Measurements from ENCODE around the gene COL26A1.

Gene COL26A1

DNA sequence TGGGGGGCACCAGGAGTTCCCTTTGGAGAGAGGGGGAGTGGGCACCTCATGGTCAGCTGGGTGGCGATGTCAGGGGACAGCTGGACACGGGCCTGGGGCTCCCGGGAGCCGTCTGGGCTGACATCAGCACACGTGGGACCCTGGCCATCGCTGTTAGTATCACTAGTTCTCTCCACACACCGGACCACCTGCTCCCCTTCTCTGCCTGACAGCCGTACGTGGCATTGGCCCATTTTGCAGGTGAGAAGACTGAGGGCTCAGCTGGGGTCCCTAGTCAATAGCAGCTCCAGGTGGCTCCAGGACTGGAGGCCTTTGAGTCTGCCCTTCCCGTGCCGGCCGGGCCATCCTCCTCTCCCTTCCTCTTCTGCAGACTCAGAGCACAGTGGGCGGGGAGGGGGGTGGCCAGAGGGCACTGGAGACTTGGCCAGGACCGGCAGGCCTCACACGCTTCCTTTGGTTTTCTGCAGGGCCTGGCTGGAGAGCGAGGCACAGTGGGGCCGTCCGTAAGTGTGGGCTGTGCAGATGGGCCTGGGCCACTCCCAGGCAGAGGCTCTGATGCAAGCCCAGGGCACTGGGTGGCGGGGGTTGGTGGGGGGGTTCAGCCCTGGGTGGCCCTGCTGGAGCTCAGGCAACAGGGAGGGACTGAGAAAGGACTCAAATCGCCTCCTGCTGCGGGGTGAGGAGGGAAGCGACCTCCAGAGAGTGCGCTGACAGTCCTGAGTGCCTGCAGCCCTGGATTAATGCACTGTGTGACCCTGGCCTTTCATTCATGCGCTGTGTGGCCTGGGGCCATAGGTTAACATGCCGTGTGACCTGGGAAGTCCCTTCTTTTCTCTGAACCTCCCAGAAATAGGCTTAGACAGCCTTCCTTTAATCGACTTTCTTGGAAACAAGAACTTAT, 188.2 kb downstream of the COL26A1 start:
- Histone ChIP-seq H3K27me3 (ENCODE audit: insufficient read depth, low read length) (no peaks in the 10 kb centered on the region), H3K36me3 (ENCODE audit: insufficient read depth, low read depth, low read length) (peaks cover 15% of the 10 kb centered on the region; the same call in 1 of the 2 replicates), H3K4me1 (ENCODE audit: insufficient read depth, low read length) (no peaks in the 10 kb centered on the region), H3K9ac (ENCODE audit: low read depth, low read length) (no peak overlapping the region), H3K9me3 (ENCODE audit: insufficient read depth, low read depth, low read length) (no peaks in the 10 kb centered on the region), H3K27ac (ENCODE audit: low read length) (no peak overlapping the region), H3K4me3 (ENCODE audit: low read length) (no peak overlapping the region)

DNA sequence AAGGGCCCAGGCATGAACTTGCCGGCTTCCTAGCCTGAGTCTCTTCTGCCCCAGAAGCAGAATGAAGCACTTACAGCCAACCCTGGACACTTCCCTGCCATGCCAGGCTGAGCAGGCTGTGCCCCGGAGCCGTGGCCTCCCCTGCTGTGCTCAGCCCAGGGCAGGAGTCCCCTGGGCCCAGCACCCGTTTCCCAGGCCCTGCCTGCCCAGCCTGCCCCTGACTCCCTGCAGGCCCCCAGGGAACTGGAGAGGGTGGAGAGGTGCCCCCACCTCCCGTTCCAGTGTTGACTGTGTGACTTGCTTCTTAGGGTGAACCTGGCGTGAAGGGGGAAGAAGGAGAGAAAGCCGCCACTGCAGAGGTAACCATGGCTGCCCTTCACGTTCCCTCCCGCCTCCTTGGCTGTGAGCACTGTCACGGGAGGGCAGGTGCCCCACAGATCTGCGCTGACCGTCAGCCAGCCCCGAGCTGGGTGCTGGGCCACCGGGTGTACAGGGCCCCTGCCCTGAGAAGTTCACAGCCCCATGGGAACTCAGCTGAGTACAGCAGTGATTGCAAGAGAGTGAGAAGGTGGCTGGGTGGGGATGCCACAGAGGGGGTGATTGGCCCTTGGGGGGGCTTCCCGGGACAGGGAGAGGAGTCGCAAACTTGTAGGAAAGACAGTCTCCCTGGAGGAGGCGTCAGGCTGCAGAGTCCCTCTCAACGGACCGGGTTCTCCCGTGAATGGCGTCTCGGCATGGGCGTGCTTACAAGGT, 190.5 kb downstream of the COL26A1 start:
- no peaks in the 10 kb centered on the region for H3K9me3 ChIP-seq (ENCODE audit: insufficient read depth, low read depth, low read length)
- H3K27me3 ChIP-seq (ENCODE audit: insufficient read depth, low read length) = no peaks in the 10 kb centered on the region
- no peak overlapping the region for H3K4me3 ChIP-seq (ENCODE audit: low read length)
- no peak overlapping the region for H3K9ac ChIP-seq (ENCODE audit: low read depth, low read length)
- H3K36me3 ChIP-seq (ENCODE audit: insufficient read depth, low read depth, low read length) = peaks cover 4% of the 10 kb centered on the region; the same call in 1 of the 2 replicates
- no peaks in the 10 kb centered on the region for H3K4me1 ChIP-seq (ENCODE audit: insufficient read depth, low read length)
- H3K27ac ChIP-seq (ENCODE audit: low read length) = no peak overlapping the region

DNA sequence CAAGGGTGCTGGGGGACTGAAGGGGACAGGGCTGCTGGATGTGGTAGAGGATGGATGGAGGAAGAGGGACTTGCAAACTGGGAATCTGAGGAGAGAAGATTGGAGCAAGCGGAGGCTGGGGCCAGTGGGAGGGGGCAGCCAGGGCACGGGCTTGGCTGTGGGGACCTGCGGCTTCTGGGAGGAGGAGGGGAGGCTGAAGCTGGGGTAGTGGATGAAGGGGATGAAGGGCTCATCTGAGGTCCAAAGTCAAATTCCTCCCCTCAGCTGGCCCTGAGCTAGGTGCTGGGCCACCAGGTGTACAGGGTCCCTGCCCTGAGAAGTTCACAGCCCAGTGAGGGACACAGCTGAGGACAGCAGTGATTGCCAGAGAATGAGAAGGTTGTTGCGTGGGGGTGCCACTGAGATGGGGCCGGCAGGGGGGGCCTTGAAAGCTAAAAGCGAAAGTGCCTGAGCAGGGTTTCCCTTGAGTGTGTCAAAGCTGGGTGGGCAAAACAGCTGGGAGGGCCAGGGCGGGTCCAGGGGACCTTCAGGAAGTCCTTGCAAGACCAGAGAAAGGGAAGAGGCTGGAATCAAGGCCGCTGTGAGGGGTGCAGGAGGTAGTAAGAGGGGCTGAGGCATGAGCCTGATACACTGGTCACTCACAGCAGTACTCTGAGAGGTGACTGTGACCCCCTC, 191.2 kb downstream of the COL26A1 start:
- Histone ChIP-seq H3K27ac (ENCODE audit: low read length) (no peak overlapping the region), H3K36me3 (ENCODE audit: insufficient read depth, low read depth, low read length) (peaks cover 4% of the 10 kb centered on the region; the same call in 1 of the 2 replicates), H3K4me3 (ENCODE audit: low read length) (no peak overlapping the region), H3K9me3 (ENCODE audit: insufficient read depth, low read depth, low read length) (no peaks in the 10 kb centered on the region), H3K27me3 (ENCODE audit: insufficient read depth, low read length) (no peaks in the 10 kb centered on the region), H3K9ac (ENCODE audit: low read depth, low read length) (no peak overlapping the region), H3K4me1 (ENCODE audit: insufficient read depth, low read length) (no peaks in the 10 kb centered on the region)

DNA sequence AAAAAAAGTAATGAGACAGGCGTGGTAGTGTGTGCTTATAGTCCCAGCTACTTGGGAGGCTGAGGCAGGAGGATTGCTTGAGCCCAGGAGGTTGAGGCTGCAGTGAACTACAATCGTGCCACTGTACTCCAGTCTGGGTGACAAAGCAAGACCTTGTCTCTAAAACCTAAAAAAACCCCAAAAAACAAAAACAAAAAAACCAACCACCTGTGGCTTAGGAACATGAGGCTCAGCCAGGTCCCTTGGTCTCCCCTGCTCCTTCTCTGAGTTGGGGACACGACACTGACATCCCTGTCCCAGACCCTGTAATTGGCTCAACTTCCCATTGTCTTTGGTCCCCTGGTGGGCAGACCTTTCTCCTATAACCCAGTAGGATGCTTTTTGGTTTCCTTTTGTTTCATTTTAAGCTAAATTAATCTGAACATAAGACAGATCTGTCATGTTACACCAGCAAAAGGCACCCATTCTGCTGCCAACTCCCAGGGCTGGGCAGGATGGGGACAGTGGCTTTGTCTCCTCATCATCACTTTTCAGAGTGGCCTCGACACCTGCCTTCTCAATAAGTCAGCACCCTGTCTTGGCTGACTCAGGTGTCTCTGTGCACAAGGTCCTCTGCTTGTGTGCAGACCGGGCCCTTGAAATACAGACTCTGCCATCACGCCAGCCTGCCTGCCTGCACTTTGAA, 192.1 kb downstream of the COL26A1 start:
- no peak overlapping the region for H3K4me3 ChIP-seq (ENCODE audit: low read length)
- no peak overlapping the region for H3K27ac ChIP-seq (ENCODE audit: low read length)
- H3K36me3 ChIP-seq (ENCODE audit: insufficient read depth, low read depth, low read length) = peaks cover 4% of the 10 kb centered on the region; the same call in 1 of the 2 replicates
- no peaks in the 10 kb centered on the region for H3K9me3 ChIP-seq (ENCODE audit: insufficient read depth, low read depth, low read length)
- H3K4me1 ChIP-seq (ENCODE audit: insufficient read depth, low read length) = no peaks in the 10 kb centered on the region
- no peaks in the 10 kb centered on the region for H3K27me3 ChIP-seq (ENCODE audit: insufficient read depth, low read length)
- no peak overlapping the region for H3K9ac ChIP-seq (ENCODE audit: low read depth, low read length)

DNA sequence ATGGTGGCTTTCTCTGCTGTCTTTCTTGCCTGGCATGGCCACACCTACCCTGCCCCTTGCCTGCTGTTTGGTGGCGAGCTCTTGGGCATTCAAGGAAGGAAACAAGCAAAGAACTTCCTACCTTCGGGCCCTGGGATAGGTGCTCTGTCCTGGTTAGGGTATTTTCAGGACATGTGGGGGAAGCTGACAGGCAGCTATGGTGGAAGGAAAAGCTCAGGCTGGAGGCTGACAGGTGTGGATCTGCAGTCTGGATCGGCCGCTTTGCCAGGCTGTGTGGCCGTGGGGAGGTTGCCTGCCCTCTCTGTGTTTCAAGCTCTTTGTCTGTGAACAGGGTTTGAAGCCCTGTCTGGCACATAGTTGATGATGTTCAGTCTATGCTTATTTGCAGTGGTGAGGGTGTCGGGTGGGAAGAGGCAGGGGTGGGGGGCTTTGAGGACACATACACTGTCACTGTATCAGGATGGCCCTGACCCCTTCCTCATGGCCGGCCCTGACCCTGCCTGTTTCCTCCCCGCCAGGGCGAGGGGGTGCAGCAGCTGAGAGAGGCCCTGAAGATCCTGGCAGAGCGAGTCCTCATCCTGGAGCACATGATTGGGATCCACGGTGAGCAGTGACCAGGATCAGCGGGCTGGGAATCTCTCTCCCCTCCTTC, 192.7 kb downstream of the COL26A1 start:
- Histone ChIP-seq H3K9me3 (ENCODE audit: insufficient read depth, low read depth, low read length) (no peaks in the 10 kb centered on the region), H3K9ac (ENCODE audit: low read depth, low read length) (no peak overlapping the region), H3K27me3 (ENCODE audit: insufficient read depth, low read length) (no peaks in the 10 kb centered on the region), H3K27ac (ENCODE audit: low read length) (no peak overlapping the region), H3K36me3 (ENCODE audit: insufficient read depth, low read depth, low read length) (peaks cover 4% of the 10 kb centered on the region; the same call in 1 of the 2 replicates), H3K4me3 (ENCODE audit: low read length) (no peak overlapping the region), H3K4me1 (ENCODE audit: insufficient read depth, low read length) (no peaks in the 10 kb centered on the region)

DNA sequence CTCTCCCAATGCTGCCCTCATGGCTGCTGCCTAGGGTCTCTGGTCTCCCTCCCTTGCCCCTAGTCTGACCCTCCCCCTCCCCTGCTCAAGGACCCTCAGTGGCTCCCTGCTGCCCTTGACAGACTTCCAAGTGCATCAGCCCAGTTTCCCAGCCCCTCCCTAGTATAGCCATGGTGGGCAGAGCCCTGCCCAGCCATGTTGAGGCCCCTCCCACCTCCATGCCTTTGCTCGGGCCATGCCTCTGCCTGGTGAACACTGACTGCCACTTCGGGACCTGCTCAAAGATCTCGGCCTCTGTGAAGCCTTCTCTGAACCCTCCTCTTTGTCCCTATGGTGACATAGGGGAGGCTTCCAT, 193.2 kb downstream of the COL26A1 start:
- H3K9ac ChIP-seq (ENCODE audit: low read depth, low read length) = no peak overlapping the region
- no peaks in the 10 kb centered on the region for H3K27me3 ChIP-seq (ENCODE audit: insufficient read depth, low read length)
- H3K9me3 ChIP-seq (ENCODE audit: insufficient read depth, low read depth, low read length) = no peaks in the 10 kb centered on the region

DNA sequence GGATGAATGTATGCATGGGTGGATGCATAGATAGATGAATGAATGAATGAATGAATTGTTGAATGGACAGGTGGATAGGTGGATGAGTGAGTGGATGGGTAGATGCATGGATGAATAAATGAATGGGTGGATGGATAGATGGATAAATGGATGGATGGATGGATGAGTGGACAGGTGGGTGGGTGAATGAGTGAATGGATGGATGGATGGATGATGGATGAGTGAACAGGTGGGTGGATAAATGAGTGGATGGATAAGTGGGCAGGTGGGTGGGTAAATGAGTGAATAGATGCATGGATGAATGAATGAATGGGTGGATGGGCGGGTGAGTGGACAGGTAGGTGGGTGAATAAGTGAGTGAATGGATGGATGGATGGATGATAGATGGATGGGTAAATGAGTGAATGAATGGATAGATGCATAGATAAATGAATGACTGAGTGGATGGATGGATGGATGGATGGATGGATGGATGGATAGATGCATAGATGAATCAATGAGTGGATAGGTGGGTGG, 193.8 kb downstream of the COL26A1 start:
- H3K4me1 ChIP-seq (ENCODE audit: insufficient read depth, low read length) = no peaks in the 10 kb centered on the region
- no peaks in the 10 kb centered on the region for H3K9me3 ChIP-seq (ENCODE audit: insufficient read depth, low read depth, low read length)
- no peak overlapping the region for H3K4me3 ChIP-seq (ENCODE audit: low read length)
- H3K36me3 ChIP-seq (ENCODE audit: insufficient read depth, low read depth, low read length) = peaks cover 4% of the 10 kb centered on the region; the same call in 1 of the 2 replicates
- no peak overlapping the region for H3K9ac ChIP-seq (ENCODE audit: low read depth, low read length)
- H3K27ac ChIP-seq (ENCODE audit: low read length) = no peak overlapping the region
- H3K27me3 ChIP-seq (ENCODE audit: insufficient read depth, low read length) = no peaks in the 10 kb centered on the region

More for the DNA sequence above, 193.2 kb downstream of the COL26A1 start:
- Histone ChIP-seq H3K4me3 (ENCODE audit: low read length) (no peak overlapping the region), H3K27ac (ENCODE audit: low read length) (no peak overlapping the region), H3K36me3 (ENCODE audit: insufficient read depth, low read depth, low read length) (peaks cover 4% of the 10 kb centered on the region; the same call in 1 of the 2 replicates), H3K4me1 (ENCODE audit: insufficient read depth, low read length) (no peaks in the 10 kb centered on the region)

DNA sequence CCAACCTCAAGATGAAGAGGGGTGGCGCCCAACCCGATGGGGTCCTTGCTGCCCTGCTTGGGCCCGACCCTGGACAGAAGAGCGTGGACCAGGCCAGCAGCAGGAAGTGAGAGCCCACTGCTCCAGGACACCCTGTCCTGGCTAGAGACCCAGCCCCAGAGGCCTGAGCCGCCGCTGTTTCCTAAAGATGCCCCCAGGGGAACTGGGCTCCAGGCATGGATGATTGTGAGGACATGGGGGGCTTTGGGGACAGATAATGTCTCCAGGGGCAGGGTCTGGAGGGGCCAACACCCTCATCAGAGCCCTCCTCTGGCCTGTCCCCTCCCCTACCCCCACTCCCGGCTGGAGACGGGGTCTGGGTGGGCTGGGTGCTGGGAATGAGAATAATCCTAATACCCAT, 194.7 kb downstream of the COL26A1 start:
- no peak overlapping the region for H3K27ac ChIP-seq (ENCODE audit: low read length)
- no peak overlapping the region for H3K4me3 ChIP-seq (ENCODE audit: low read length)
- H3K9me3 ChIP-seq (ENCODE audit: insufficient read depth, low read depth, low read length) = no peaks in the 10 kb centered on the region
- H3K4me1 ChIP-seq (ENCODE audit: insufficient read depth, low read length) = no peaks in the 10 kb centered on the region
- no peaks in the 10 kb centered on the region for H3K27me3 ChIP-seq (ENCODE audit: insufficient read depth, low read length)
- no peak overlapping the region for H3K9ac ChIP-seq (ENCODE audit: low read depth, low read length)
- H3K36me3 ChIP-seq (ENCODE audit: insufficient read depth, low read depth, low read length) = no peaks in the 10 kb centered on the region

DNA sequence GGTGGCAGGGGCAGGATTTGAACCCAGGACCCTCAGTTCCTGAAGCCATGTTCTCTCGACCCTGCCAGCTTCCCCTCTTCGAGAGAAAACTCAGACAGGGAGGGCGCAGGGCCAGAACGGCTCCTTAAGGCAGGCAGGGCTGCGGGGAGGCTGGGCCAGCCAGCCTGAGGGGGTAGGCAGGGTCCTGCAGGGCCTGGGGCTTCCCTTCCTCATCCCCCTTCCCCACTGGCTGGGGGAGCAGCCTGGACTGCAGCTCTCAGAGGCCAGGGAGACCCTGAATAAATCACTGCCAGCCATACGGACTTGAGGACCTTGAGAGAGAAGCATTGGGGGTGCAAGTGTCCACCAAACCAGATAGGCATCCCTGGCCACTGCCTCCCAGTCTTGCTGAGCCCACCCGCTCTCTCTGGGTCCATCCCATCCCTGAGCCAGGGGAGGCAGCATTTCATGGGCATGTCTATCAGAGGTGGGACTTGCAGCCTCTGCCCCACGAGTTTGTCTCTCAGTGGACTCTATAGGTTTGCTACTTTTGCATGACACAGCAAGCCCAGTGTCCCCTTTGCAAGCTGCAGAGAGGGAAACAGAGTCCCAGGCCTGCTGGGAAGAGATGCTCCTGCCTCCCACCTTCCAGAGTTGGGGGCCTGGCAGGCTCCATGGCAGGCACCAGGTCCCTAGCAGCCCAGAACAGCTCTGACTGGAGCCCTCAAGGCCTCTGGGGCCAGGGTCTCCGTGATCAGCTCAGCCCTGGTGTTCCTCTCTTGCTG, 195.5 kb downstream of the COL26A1 start:
- H3K9me3 ChIP-seq (ENCODE audit: insufficient read depth, low read depth, low read length) = no peaks in the 10 kb centered on the region
- no peaks in the 10 kb centered on the region for H3K4me1 ChIP-seq (ENCODE audit: insufficient read depth, low read length)
- no peak overlapping the region for H3K27ac ChIP-seq (ENCODE audit: low read length)
- H3K4me3 ChIP-seq (ENCODE audit: low read length) = no peak overlapping the region
- H3K9ac ChIP-seq (ENCODE audit: low read depth, low read length) = no peak overlapping the region
- no peaks in the 10 kb centered on the region for H3K27me3 ChIP-seq (ENCODE audit: insufficient read depth, low read length)
- no peaks in the 10 kb centered on the region for H3K36me3 ChIP-seq (ENCODE audit: insufficient read depth, low read depth, low read length)

DNA sequence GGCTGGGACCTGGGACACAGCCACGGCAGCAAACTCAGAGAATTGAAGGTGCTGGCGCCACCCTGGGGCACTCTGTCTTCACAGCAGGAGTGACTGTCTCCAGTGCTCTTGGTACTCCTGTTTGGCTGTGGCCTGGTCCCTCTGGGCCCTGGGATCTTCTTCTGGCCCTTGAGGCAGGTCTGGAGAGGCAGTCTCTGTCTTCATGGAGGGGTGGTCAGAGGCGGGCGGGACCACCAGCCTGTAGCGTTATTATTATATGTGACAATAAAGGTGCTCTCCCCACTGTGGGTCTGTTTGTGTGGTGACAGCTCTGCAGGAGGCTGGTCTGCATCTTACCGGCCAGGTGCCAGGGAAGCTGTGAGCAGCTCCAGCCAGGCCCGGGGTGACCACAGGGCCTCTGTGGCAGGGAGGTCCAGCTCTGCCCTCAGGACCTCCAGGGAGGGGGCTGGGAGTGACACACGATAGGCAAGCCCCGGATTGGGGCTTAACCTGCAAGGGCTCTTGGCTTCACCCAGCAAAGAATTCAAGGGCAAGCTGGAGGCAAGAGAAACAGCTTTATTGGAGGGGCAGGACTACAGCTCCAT, 196.2 kb downstream of the COL26A1 start:
- no peaks in the 10 kb centered on the region for H3K9me3 ChIP-seq (ENCODE audit: insufficient read depth, low read depth, low read length)
- H3K9ac ChIP-seq (ENCODE audit: low read depth, low read length) = no peak overlapping the region
- H3K36me3 ChIP-seq (ENCODE audit: insufficient read depth, low read depth, low read length) = no peaks in the 10 kb centered on the region
- no peak overlapping the region for H3K4me3 ChIP-seq (ENCODE audit: low read length)
- no peaks in the 10 kb centered on the region for H3K4me1 ChIP-seq (ENCODE audit: insufficient read depth, low read length)
- H3K27me3 ChIP-seq (ENCODE audit: insufficient read depth, low read length) = no peaks in the 10 kb centered on the region
- no peak overlapping the region for H3K27ac ChIP-seq (ENCODE audit: low read length)
